Measurements from ENCODE around the gene ARSK.

DNA sequence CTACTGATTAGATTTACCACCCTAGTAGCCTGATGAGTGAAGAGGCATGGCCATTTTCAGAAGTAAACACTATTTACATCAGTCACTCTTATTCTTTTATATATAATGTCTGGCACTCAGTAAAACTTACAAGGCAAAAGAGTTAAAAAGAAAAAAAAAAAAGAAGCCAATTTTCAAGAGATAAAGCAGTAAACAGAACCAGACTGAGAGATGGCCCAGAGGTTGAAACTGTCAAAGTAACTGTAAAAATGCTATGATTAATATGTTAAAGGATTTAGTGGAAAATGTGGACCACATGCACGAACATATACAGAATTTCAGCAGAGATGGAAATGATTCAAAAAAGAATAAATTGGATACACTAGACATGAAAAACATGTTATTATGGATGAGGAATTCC is 58.6 kb downstream of the ARSK start:
- TF ChIP-seq, protein P1, sequence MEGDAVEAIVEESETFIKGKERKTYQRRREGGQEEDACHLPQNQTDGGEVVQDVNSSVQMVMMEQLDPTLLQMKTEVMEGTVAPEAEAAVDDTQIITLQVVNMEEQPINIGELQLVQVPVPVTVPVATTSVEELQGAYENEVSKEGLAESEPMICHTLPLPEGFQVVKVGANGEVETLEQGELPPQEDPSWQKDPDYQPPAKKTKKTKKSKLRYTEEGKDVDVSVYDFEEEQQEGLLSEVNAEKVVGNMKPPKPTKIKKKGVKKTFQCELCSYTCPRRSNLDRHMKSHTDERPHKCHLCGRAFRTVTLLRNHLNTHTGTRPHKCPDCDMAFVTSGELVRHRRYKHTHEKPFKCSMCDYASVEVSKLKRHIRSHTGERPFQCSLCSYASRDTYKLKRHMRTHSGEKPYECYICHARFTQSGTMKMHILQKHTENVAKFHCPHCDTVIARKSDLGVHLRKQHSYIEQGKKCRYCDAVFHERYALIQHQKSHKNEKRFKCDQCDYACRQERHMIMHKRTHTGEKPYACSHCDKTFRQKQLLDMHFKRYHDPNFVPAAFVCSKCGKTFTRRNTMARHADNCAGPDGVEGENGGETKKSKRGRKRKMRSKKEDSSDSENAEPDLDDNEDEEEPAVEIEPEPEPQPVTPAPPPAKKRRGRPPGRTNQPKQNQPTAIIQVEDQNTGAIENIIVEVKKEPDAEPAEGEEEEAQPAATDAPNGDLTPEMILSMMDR (conservative IDR thresholded peaks at IDR 0.05; ENCODE audit: low read depth in 2 of 2), result no peak
- TF ChIP-seq EZH2 (IDR thresholded peaks at IDR 0.05; ENCODE audit: low read depth, unreplicated experiment) (no peak), ZNF114 (CRISPR knock-in tag; IDR thresholded peaks at IDR 0.05) (no peak), CREB1 (CRISPR knock-in tag; IDR thresholded peaks at IDR 0.05; ENCODE audit: low read depth) (no peak), EZH2phosphoT487 (IDR thresholded peaks at IDR 0.05; ENCODE audit: unreplicated experiment) (no peak), POLR2AphosphoS5 (IDR thresholded peaks at IDR 0.05; ENCODE audit: low read depth) (no peak), JUNB (IDR thresholded peaks at IDR 0.05; ENCODE audit: unreplicated experiment) (no peak), REST (IDR thresholded peaks at IDR 0.05; ENCODE audit: unreplicated experiment) (no peak), STAT1 (IDR thresholded peaks at IDR 0.05; ENCODE audit: unreplicated experiment) (no peak)
- TF ChIP-seq, protein P2, sequence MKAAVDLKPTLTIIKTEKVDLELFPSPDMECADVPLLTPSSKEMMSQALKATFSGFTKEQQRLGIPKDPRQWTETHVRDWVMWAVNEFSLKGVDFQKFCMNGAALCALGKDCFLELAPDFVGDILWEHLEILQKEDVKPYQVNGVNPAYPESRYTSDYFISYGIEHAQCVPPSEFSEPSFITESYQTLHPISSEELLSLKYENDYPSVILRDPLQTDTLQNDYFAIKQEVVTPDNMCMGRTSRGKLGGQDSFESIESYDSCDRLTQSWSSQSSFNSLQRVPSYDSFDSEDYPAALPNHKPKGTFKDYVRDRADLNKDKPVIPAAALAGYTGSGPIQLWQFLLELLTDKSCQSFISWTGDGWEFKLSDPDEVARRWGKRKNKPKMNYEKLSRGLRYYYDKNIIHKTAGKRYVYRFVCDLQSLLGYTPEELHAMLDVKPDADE (IDR thresholded peaks at IDR 0.05), result no peak

All from GM23338 (cell line).